ENCODE measurements around the gene SMAD7. TPM values are rescaled to one million over a fixed set of nuclear protein-coding genes. Genes with fewer than 3 reads are reported as not detected.
A peak's percentile ranks its signal among the peaks of the same experiment; 100 is the strongest.

The SMAD7 gene
- total RNA-seq, 2 donors from 2014 or later, result 17.1 to 49.0 TPM

DNA sequence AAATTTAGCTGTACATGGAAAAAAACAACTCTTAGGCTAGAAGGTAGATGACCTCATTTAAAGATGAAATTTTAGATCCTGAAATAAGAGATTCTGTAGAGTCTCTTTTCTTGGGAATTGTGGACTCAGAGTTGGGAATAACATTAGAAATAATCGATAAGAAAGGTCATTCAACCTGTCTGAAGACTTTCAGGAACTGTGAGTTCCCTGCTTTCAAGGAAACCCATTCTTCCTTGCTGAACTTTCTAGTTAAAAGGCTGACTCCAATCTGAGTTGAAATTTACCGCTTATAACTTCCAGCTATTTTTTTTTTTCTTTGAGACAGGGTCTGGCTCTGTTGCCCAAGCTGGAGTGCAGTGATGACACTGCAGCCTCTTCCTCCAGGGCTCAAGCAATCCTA lies 16.8 kb upstream of the SMAD7 start:
- intact Hi-C loops (cut with DNase I), result no loop called here
- no peak for ATAC-seq
- DNase-seq, result no peak

DNA sequence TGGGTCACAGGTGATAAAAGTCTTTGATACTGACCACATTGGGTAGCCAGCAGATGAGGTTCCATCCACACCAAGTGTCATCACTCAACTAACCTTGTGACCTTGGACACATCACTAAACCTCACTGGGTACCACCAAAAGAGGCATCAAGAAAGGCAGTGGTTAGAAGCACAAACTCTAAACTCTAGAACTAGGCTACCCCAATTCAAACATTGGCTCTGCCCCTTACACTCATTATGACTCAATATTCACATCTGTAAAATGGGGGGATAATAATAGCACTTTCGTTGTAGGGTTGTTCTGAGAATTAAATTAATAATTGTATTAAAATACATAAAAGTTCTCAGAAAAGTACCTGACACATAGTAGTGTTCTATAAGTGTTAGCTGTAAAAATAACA lies 15.8 kb upstream of the SMAD7 start:
- DNase-seq (no peak), ATAC-seq (no peak)
- intact Hi-C loops (cut with DNase I), result no loop called here

- intact Hi-C loops (cut with DNase I), result no loop called here
- no peak for DNase-seq
- ATAC-seq, result no peak
These were observed 13.1 kb upstream of the SMAD7 start for GRCh38 chr18:48963586-48964470.

- DNase-seq (no peak), ATAC-seq (peak in 1 of 2 donors; percentile 23)
- intact Hi-C loops (cut with DNase I), result no loop called here
These were observed 12.3 kb upstream of the SMAD7 start for GRCh38 chr18:48962994-48963561.

GRCh38 chr18:48962252-48962993 lies 11.7 kb upstream of the SMAD7 start:
- DNase-seq (no peak), ATAC-seq (peak in 1 of 2 donors; percentile 12)
- intact Hi-C loops (cut with DNase I), result no loop called here

GRCh38 chr18:48961547-48961946 lies 10.8 kb upstream of the SMAD7 start:
- ATAC-seq (no peak), DNase-seq (no peak)
- intact Hi-C loops (cut with DNase I), result no loop called here

GRCh38 chr18:48959921-48960920 lies 9.5 kb upstream of the SMAD7 start:
- intact Hi-C loops (cut with DNase I), result loop anchor here (10.0 kb wide), 2 partner anchors 95 to 245 kb away; no protein-coding TSS in a partner anchor
- ATAC-seq, result peak in 1 of 2 donors; percentile 30
- DNase-seq, result no peak

GRCh38 chr18:48959551-48959920 lies 8.8 kb upstream of the SMAD7 start:
- intact Hi-C loops (cut with DNase I), result loop anchor here (10.0 kb wide), 2 partner anchors 95 to 245 kb away; no protein-coding TSS in a partner anchor
- no peak for DNase-seq
- ATAC-seq, result no peak

GRCh38 chr18:48958951-48959350 lies 8.2 kb upstream of the SMAD7 start:
- no peak for ATAC-seq
- DNase-seq, result no peak
- intact Hi-C loops (cut with DNase I), result loop anchor here (10.0 kb wide), 2 partner anchors 96 to 244 kb away; no protein-coding TSS in a partner anchor

DNA sequence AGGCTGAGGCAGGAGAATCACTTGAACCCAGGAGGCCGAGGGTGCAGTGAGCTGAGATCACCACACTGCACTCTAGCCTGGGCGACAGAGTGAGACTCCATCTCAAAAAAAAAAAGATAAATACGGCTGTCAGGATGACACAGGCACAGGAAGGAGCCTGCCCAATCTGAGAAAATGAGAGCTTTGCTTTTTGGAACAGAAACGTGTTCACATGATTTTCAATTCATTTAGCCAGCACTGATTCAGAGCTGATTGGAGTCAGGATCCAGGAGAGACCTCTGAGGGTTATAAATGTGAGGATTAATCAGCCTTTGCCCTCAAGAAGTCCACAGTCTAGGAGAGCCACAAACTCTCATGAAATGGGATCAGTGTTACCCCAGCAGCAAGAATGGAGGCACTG lies 6.9 kb upstream of the SMAD7 start:
- no peak for DNase-seq
- intact Hi-C loops (cut with DNase I), result loop anchor here (10.0 kb wide), 2 partner anchors 97 to 243 kb away; no protein-coding TSS in a partner anchor
- no peak for ATAC-seq

- no peak for ATAC-seq
- no peak for DNase-seq
- intact Hi-C loops (cut with DNase I), result loop anchor here (10.0 kb wide), 2 partner anchors 98 to 242 kb away; no protein-coding TSS in a partner anchor
These were observed 6.4 kb upstream of the SMAD7 start for GRCh38 chr18:48957136-48957535.

- intact Hi-C loops (cut with DNase I), result loop anchor here (10.0 kb wide), 2 partner anchors 98 to 242 kb away; no protein-coding TSS in a partner anchor
- DNase-seq, result no peak
- ATAC-seq, result no peak
These were observed 5.6 kb upstream of the SMAD7 start for GRCh38 chr18:48956356-48956755.

DNA sequence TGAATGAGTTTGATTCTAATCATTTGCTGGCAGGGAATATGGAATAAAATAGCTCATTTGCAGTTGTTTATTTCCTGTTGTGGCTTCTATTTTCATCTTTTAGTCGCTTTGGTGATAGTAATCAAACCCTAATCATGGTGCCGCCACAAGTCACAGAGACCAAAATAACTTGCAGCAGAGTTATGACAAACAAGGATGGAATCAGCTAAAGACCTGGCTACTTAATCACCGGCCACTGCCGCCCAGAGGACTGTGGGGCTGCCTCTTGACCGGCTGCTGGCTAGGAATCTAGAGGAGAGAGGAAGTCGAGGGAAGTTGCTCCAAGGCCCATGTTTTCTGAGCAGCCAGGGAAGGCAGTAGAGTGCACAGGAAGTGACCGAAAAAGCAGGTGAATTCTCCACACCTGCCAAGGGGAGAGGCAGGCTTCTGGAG lies 5.1 kb upstream of the SMAD7 start:
- ATAC-seq (peak; percentile 9 to 32), DNase-seq (peak; percentile 64)
- intact Hi-C loops (cut with DNase I), result loop anchor here (10.0 kb wide), 2 partner anchors 99 to 241 kb away; no protein-coding TSS in a partner anchor

DNA sequence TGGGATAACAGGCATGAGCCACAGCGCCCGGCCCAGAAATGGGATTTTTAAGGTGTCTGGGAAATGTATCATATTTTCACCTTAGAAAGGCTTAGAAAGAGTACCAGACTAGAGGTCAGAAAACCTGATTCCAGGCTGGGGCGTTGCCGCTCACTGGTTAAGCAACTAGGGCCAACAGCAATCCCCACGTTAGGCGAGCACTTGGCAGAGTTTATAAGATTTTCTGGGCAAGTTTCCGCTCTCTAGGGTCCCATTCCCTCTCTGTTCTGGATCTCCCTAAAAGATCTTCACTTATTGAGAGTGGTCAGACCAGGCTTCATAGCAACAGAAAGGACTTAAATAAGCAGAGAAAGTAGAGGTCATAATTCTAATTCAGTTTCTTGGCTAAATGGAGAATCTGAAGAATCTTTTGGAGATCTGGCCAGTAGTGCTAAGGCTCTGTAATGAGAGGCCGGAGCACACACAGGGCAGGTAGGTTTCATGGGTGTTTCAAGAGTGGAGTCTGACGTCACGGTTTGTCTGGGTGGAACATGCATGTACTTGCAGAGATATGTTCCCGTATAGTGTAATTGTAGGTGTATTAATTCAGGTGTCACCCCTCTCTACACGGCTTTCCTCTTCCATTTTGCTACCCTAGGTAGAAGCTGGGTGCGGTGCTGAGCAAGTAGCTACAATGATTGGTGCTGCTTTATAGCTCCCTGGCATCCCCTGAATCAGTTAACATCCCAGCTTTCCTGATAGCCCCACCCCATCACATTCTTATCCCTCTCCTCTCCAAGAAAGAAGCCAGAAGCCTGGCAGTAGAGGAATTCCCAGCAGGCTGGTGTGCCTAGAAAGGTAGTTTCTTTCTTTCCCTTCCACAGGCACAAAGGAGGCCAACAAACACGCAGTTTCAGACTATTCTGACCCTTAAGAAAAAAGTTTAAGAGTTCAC lies 4.4 kb upstream of the SMAD7 start:
- intact Hi-C loops (cut with DNase I), result loop anchor here (10.0 kb wide), 2 partner anchors 100 to 240 kb away; no protein-coding TSS in a partner anchor
- ATAC-seq, result no peak
- DNase-seq, result no peak

GRCh38 chr18:48953104-48953706 lies 2.4 kb upstream of the SMAD7 start:
- intact Hi-C loops (cut with DNase I), result loop anchor here (10.0 kb wide), 2 partner anchors 102 to 238 kb away; no protein-coding TSS in a partner anchor
- DNase-seq (no peak), ATAC-seq (no peak)

DNA sequence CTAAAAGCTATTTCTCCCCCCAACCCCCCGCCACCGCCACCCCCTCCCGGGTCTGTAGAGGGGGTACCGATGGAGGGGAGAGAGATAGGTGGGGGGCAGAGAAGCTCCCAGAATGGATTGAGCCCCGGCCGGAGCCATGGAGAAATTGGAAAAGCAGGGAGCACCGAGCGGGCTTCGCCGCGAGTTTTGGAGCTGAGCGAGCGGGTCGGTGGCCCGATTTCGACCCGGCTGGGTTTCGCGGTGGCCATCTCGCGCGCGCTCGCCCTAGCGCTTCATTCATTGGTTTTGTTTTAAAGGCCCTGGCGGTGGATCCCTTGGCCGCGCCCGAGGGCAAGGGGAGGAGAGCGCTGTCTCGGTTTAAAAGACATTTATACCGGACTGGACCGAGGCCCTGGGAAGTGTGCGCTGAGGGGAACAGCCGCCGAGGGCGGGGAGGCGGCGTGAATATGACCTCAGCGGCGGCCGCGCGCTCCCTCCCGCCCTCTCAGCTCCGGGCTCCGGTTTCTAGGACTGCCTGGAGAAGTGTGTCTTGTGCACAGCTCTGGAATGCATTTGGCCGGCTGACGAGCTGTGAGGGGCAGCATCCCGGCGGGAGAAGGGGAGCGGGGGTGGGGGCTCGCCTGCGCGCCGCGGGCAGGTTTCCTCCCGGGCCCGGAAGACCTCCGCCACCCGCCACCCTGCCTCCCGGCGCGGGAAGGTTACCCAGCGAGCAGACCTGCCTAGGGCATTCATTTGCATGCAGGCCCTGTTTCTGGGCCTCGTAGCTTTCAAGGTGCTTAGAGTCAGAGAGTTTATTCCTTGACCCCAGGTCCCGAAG lies 1.7 kb upstream of the SMAD7 start:
- intact Hi-C loops (cut with DNase I), result loop anchor here (10.0 kb wide), 2 partner anchors 102 to 238 kb away; no protein-coding TSS in a partner anchor
- DNase-seq (peak; percentile 89), ATAC-seq (peak; percentile 71 to 84)
